Esophagus muscularis mucosa (tissue), 3 donors: ENCODE measurements around the gene PCDHGB5.

Experiments
- EP300 ChIP-seq: sonication (generic); formaldehyde crosslinking; IDR thresholded peaks from one replicate; pipeline ENCODE4 v1.6.1; 2017; ENCODE audit warnings: antibody characterized with exemption
- TF ChIP-seq, protein P1 (sequence below), 3 experiments: fragments of 200-600 bp in 2 of 3; fragments of 450-650 bp in 1 of 3; sonication (generic) in 2 of 3; IDR thresholded peaks; one replicate each; pipeline ENCODE4 v1.5.1; 2017 to 2019; ENCODE audit warnings: antibody characterized with exemption in 3 of 3, mild to moderate bottlenecking in 2 of 3, moderate library complexity in 1 of 3

- no peak for TF ChIP-seq EP300
- TF ChIP-seq, protein P1, sequence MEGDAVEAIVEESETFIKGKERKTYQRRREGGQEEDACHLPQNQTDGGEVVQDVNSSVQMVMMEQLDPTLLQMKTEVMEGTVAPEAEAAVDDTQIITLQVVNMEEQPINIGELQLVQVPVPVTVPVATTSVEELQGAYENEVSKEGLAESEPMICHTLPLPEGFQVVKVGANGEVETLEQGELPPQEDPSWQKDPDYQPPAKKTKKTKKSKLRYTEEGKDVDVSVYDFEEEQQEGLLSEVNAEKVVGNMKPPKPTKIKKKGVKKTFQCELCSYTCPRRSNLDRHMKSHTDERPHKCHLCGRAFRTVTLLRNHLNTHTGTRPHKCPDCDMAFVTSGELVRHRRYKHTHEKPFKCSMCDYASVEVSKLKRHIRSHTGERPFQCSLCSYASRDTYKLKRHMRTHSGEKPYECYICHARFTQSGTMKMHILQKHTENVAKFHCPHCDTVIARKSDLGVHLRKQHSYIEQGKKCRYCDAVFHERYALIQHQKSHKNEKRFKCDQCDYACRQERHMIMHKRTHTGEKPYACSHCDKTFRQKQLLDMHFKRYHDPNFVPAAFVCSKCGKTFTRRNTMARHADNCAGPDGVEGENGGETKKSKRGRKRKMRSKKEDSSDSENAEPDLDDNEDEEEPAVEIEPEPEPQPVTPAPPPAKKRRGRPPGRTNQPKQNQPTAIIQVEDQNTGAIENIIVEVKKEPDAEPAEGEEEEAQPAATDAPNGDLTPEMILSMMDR (IDR thresholded peaks at IDR 0.05) = no peak
Observed at GRCh38 chr5:141434006-141434405, 36.3 kb downstream of the PCDHGB5 start.
